ENCODE measurements around the gene ACP3. TPM values are rescaled to one million over a fixed set of nuclear protein-coding genes. Genes with fewer than 3 reads are reported as not detected.
A peak's percentile ranks its signal among the peaks of the same experiment; 100 is the strongest.
"Not testable (repeated sequence)": the region's sequence is repeated elsewhere in the genome, so short reads cannot be mapped to it uniquely, and the experiment has no call there.

ACP3 gene
- total RNA-seq, 2 donors from 2014 or later, result 8.1 to 23.5 TPM

GRCh38 chr3:132288357-132288756, 28.9 kb upstream of the ACP3 start:
- H3K36me3 ChIP-seq, result no peaks in the 10 kb centered on the region
- no peak overlapping the region for H3K27ac ChIP-seq
- TF ChIP-seq, protein P1, sequence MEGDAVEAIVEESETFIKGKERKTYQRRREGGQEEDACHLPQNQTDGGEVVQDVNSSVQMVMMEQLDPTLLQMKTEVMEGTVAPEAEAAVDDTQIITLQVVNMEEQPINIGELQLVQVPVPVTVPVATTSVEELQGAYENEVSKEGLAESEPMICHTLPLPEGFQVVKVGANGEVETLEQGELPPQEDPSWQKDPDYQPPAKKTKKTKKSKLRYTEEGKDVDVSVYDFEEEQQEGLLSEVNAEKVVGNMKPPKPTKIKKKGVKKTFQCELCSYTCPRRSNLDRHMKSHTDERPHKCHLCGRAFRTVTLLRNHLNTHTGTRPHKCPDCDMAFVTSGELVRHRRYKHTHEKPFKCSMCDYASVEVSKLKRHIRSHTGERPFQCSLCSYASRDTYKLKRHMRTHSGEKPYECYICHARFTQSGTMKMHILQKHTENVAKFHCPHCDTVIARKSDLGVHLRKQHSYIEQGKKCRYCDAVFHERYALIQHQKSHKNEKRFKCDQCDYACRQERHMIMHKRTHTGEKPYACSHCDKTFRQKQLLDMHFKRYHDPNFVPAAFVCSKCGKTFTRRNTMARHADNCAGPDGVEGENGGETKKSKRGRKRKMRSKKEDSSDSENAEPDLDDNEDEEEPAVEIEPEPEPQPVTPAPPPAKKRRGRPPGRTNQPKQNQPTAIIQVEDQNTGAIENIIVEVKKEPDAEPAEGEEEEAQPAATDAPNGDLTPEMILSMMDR (IDR thresholded peaks at IDR 0.05), result no peak
- no peaks in the 10 kb centered on the region for H3K4me1 ChIP-seq
- no peak overlapping the region for H3K4me3 ChIP-seq
- H3K9me3 ChIP-seq, result no peaks in the 10 kb centered on the region
- DNase-seq, result no peak
- no peaks in the 10 kb centered on the region for H3K27me3 ChIP-seq
- intact Hi-C loops (cut with DNase I), result no loop called here
- no peak overlapping the region for H3K9ac ChIP-seq (ENCODE audit: low read depth in 2 of 2, low read length in 2 of 2)

- no peaks in the 10 kb centered on the region for H3K27me3 ChIP-seq
- H3K27ac ChIP-seq, result no peak overlapping the region
- H3K36me3 ChIP-seq, result no peaks in the 10 kb centered on the region
- H3K9me3 ChIP-seq, result no peaks in the 10 kb centered on the region
- DNase-seq, result no peak
- intact Hi-C loops (cut with DNase I), result no loop called here
- TF ChIP-seq, protein P1 (IDR thresholded peaks at IDR 0.05), result no peak
- no peak overlapping the region for H3K4me3 ChIP-seq
- H3K9ac ChIP-seq (ENCODE audit: low read depth in 2 of 2, low read length in 2 of 2), result no peak overlapping the region
- no peaks in the 10 kb centered on the region for H3K4me1 ChIP-seq
Observed at GRCh38 chr3:132289316-132289715, 27.9 kb upstream of the ACP3 start.

DNA sequence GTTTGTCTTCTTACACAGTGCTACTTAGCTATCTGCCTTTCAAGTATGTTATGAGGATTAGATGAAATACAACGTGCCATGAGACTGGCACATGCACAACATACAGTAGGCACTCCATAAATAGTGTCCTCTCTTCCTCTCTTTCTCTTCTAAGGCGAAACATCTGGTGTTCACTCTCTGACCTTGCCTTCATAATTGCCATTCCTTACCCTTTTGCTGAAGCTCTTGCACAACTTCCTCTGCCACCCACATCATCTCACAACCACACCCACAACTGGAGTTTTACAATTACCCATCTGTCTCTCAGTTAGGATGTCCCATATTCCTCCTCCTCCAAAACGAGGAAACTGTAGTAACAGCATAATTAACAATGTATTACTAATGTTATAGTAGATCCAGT, 26.4 kb upstream of the ACP3 start:
- Histone ChIP-seq H3K27me3 (no peaks in the 10 kb centered on the region), H3K4me3 (no peak overlapping the region), H3K36me3 (no peaks in the 10 kb centered on the region), H3K9ac (ENCODE audit: low read depth in 2 of 2, low read length in 2 of 2) (no peak overlapping the region), H3K9me3 (no peaks in the 10 kb centered on the region), H3K4me1 (no peaks in the 10 kb centered on the region), H3K27ac (no peak overlapping the region)
- DNase-seq, result no peak
- TF ChIP-seq, protein P1 (IDR thresholded peaks at IDR 0.05), result no peak
- intact Hi-C loops (cut with DNase I), result no loop called here

DNA sequence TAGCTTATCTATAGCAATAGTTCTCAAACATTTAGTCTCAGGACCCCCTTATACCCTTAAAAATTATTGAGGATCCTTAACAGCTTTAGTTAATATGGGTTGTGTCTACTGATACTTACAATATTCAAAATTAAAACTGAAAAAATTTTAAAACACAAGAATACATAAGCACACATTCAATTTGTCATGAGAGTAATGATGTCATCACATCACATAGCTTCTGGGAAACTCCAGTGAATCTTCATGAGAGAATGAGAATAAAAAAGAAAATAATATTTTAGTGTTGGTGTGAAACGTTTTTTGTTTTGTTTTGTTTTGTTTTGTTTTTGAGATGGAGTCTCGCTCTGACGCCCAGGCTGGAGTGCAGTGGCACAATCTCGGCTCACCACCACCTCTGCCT, 25.2 kb upstream of the ACP3 start:
- Histone ChIP-seq H3K27ac (no peak overlapping the region), H3K9ac (ENCODE audit: low read depth in 2 of 2, low read length in 2 of 2) (no peak overlapping the region), H3K9me3 (no peaks in the 10 kb centered on the region), H3K4me1 (no peaks in the 10 kb centered on the region), H3K36me3 (no peaks in the 10 kb centered on the region), H3K4me3 (no peak overlapping the region), H3K27me3 (no peaks in the 10 kb centered on the region)
- TF ChIP-seq, protein P1 (IDR thresholded peaks at IDR 0.05), result no peak
- intact Hi-C loops (cut with DNase I), result no loop called here
- DNase-seq, result no peak

- Histone ChIP-seq H3K9ac (ENCODE audit: low read depth in 2 of 2, low read length in 2 of 2) (no peak overlapping the region), H3K9me3 (no peaks in the 10 kb centered on the region), H3K36me3 (no peaks in the 10 kb centered on the region), H3K4me3 (no peak overlapping the region), H3K4me1 (no peaks in the 10 kb centered on the region), H3K27me3 (no peaks in the 10 kb centered on the region), H3K27ac (no peak overlapping the region)
- intact Hi-C loops (cut with DNase I), result no loop called here
- DNase-seq, result no peak
- TF ChIP-seq, protein P1 (IDR thresholded peaks at IDR 0.05), result no peak
Observed at GRCh38 chr3:132293251-132293650, 24.0 kb upstream of the ACP3 start.

DNA sequence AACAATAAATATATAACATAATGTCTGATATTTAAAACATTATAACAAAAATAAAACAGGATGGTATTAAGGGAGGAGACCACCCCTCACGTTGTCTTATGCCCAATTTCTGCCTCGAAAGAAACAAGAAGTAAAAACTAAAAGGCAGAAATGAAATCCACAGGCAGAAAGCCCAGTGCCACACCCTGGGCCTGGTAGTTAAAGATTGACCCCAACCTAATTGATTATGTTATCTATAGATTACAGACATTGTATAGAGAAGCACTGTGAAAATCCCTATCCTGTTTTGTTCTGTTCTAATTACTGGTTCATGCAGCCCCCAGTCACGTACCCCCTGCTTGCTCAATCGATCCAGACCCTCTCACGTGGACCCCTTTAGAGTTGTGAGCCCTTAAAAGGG, 22.3 kb upstream of the ACP3 start:
- H3K9me3 ChIP-seq, result no peaks in the 10 kb centered on the region
- no peak overlapping the region for H3K4me3 ChIP-seq
- no peaks in the 10 kb centered on the region for H3K36me3 ChIP-seq
- H3K9ac ChIP-seq (ENCODE audit: low read depth in 2 of 2, low read length in 2 of 2), result no peak overlapping the region
- no peak overlapping the region for H3K27ac ChIP-seq
- DNase-seq, result no peak
- H3K4me1 ChIP-seq, result no peaks in the 10 kb centered on the region
- no peaks in the 10 kb centered on the region for H3K27me3 ChIP-seq
- intact Hi-C loops (cut with DNase I), result no loop called here
- TF ChIP-seq, protein P1 (IDR thresholded peaks at IDR 0.05), result no peak

DNA sequence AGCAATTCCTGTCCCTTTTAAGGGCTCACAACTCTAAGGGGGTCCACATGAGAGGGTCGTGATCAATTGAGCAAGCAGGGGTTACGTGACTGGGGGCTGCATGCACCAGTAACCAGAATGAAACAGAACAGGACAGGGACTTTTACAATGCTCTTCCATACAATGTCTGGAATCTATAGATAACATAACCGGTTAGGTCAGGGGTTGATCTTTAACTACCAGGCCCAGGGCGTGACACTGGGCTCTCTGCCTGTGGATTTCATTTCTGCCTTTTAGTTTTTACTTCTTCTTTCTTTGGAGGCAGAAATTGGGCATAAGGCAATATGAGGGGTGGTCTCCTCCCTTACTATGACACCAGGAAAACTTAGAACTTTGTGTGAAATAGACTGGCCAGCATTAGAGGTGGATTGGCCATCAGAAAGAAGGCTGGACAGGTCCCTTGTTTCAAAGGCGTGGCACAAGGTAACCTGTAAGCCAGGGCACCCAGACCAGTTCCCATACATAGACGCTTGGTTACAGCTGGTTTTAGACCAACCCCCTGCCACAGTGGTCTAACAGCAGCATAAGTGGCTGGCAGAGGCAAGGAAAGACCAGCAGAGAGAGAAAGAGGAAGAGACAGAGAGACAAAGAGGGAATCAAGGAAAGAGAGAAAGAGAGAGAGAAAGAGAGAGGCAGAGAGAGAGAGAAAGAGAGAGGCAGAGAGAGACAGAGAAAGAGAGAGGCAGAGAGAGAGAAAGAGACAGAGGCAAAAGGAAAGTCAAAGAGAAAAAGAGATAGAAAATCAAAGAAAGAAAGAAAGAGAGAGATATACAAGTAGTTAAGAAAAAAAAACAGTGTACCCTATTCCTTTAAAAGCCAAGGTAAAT, 13.6 kb upstream of the ACP3 start:
- intact Hi-C loops (cut with DNase I); H3K36me3 ChIP-seq; H3K4me1 ChIP-seq; H3K4me3 ChIP-seq; H3K9me3 ChIP-seq; H3K27me3 ChIP-seq; H3K9ac ChIP-seq (ENCODE audit: low read depth in 2 of 2, low read length in 2 of 2): not testable (repeated sequence)
- peak overlapping the region; percentile 41 for H3K27ac ChIP-seq
- peak; percentile 67 for DNase-seq

DNA sequence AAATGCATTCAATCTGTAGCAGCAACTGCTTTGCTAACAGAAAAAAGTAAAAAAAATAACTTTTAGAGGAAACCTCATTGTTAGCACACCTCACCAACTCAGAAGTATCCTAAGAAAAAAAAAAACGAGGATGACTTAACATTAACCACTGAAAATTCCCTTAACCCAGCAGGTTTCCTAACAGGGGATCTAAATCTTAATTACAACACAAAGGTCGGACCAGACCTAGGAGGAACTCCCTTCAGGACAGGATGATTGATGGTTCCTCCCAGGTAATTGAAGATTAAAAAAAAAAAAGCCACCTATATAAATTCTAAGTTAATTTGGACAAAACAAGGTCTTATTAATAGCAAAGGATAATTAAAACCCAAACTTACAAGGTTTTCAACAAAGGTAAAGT, 12.9 kb upstream of the ACP3 start:
- H3K36me3 ChIP-seq; H3K4me3 ChIP-seq; H3K27me3 ChIP-seq; DNase-seq; H3K9me3 ChIP-seq; H3K9ac ChIP-seq (ENCODE audit: low read depth in 2 of 2, low read length in 2 of 2); intact Hi-C loops (cut with DNase I); H3K4me1 ChIP-seq: not testable (repeated sequence)
- H3K27ac ChIP-seq, result peak overlapping the region; percentile 41

All from colonic mucosa (tissue), 4 donors.